OCI-LY1 (cell line): ENCODE data around the gene TMED4.

Experiments
- H2AFZ ChIP-seq: fragments of 200-600 bp; sonication (generic), shearing (Covaris generic); 2 replicates; pipeline ENCODE4 v1.6.0; 2014; ENCODE audit warnings: antibody characterized with exemption, mild to moderate bottlenecking, low read length
- H3F3A ChIP-seq: fragments of 200-600 bp; sonication (generic), shearing (Covaris generic); 2 replicates; pipeline ENCODE4 v1.6.0; 2014; ENCODE audit warnings: mild to moderate bottlenecking, antibody characterized with exemption, low read length, moderate library complexity; ENCODE audit not compliant: insufficient read depth
- H3K27ac ChIP-seq: fragments of 200-600 bp; sonication (generic); 2 replicates; pipeline ENCODE4 v1.5.1; 2014; ENCODE audit warnings: low read length, mixed run types, mild to moderate bottlenecking, low read depth; ENCODE audit not compliant: poor library complexity, severe bottlenecking
- H3K27me3 ChIP-seq: fragments of 200-600 bp; sonication (generic); 2 replicates; pipeline ENCODE4 v1.6.0; 2014; ENCODE audit warnings: antibody characterized with exemption, mild to moderate bottlenecking, low read length, moderate library complexity; ENCODE audit not compliant: insufficient read depth
- H3K36me3 ChIP-seq: fragments of 200-600 bp; sonication (generic); 2 replicates; pipeline ENCODE4 v1.6.1; 2014; ENCODE audit warnings: mild to moderate bottlenecking, antibody characterized with exemption, low read length, moderate library complexity, mixed read lengths; ENCODE audit not compliant: insufficient read depth
- H3K4me1 ChIP-seq: fragments of 200-600 bp; sonication (generic); 2 replicates; pipeline ENCODE4 v1.5.1; 2014; ENCODE audit warnings: mild to moderate bottlenecking, low read length, moderate library complexity; ENCODE audit not compliant: insufficient read depth, severe bottlenecking
- H3K4me2 ChIP-seq: fragments of 200-600 bp; sonication (generic), shearing (Covaris generic); 2 replicates; pipeline ENCODE4 v1.6.1; 2014; ENCODE audit warnings: low read length
- H3K4me3 ChIP-seq: fragments of 200-600 bp; sonication (generic); 2 replicates; pipeline ENCODE4 v1.5.1; 2014; ENCODE audit warnings: low read length, low read depth, mild to moderate bottlenecking, mixed read lengths; ENCODE audit not compliant: poor library complexity, severe bottlenecking
- H3K79me2 ChIP-seq: fragments of 200-600 bp; shearing (Covaris generic); 2 replicates; pipeline ENCODE4 v1.6.1; 2016; ENCODE audit warnings: mixed run types, low read length, mixed read lengths; ENCODE audit not compliant: insufficient read depth
- H3K9ac ChIP-seq: fragments of 200-600 bp; sonication (generic), shearing (Covaris generic); 2 replicates; pipeline ENCODE4 v1.6.1; 2014; ENCODE audit warnings: mild to moderate bottlenecking, low read length, mixed read lengths
- H3K9me2 ChIP-seq: fragments of 200-600 bp; sonication (generic), shearing (Covaris generic); 2 replicates; pipeline ENCODE4 v1.6.1; 2014; ENCODE audit warnings: low read depth, mild to moderate bottlenecking, low read length, mixed read lengths
- H3K9me3 ChIP-seq: fragments of 200-600 bp; shearing (Covaris generic); 2 replicates; pipeline ENCODE4 v1.6.1; 2014; ENCODE audit warnings: low read length, mixed read lengths
- H4K20me1 ChIP-seq: fragments of 200-600 bp; sonication (generic), shearing (Covaris generic); 2 replicates; pipeline ENCODE4 v1.6.0; 2016; ENCODE audit warnings: mild to moderate bottlenecking, low read length; ENCODE audit not compliant: insufficient read depth
- EZH2 ChIP-seq: fragments of 200-600 bp; sonication (generic), shearing (Covaris generic); IDR thresholded peaks from 2 replicates; pipeline ENCODE4 v1.8.0; 2017; ENCODE audit warnings: borderline replicate concordance, mixed run types, mild to moderate bottlenecking, antibody characterized with exemption, low read length, moderate library complexity, mixed read lengths
- TF ChIP-seq, protein P1 (sequence below): fragments of 200-600 bp; sonication (generic), shearing (Covaris generic); IDR thresholded peaks from 2 replicates; pipeline ENCODE4 v1.5.1; 2017; ENCODE audit warnings: mild to moderate bottlenecking, antibody characterized with exemption, low read length, moderate library complexity, mixed read lengths

The TMED4 gene

DNA sequence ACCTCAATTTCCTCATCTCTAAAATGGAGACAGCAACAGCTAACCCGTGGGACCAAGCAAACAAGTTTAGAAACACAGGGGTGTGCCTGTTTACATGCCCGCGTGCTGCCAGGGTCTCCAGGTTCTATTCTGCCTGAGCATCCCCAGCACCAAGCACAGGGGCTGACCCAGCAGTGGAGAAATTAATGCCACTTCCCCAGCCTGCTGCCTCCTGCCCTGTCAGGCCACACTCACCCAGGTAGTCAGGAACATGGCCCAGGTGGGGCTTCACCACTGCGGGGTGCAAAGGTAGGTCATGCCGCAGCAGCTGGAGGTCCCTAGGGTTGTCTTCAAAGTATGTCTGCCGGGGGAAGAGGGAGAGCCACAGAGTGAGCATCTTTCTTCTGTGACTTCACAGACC is 14.1 kb downstream of the TMED4 start:
- peaks cover 96% of the 10 kb centered on the region for H3K36me3 ChIP-seq
- no peak overlapping the region for H2AFZ ChIP-seq
- no peaks in the 10 kb centered on the region for H3K9me3 ChIP-seq
- H3K27ac ChIP-seq, result no peak overlapping the region
- no peak for TF ChIP-seq EZH2
- TF ChIP-seq, protein P1, sequence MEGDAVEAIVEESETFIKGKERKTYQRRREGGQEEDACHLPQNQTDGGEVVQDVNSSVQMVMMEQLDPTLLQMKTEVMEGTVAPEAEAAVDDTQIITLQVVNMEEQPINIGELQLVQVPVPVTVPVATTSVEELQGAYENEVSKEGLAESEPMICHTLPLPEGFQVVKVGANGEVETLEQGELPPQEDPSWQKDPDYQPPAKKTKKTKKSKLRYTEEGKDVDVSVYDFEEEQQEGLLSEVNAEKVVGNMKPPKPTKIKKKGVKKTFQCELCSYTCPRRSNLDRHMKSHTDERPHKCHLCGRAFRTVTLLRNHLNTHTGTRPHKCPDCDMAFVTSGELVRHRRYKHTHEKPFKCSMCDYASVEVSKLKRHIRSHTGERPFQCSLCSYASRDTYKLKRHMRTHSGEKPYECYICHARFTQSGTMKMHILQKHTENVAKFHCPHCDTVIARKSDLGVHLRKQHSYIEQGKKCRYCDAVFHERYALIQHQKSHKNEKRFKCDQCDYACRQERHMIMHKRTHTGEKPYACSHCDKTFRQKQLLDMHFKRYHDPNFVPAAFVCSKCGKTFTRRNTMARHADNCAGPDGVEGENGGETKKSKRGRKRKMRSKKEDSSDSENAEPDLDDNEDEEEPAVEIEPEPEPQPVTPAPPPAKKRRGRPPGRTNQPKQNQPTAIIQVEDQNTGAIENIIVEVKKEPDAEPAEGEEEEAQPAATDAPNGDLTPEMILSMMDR, result no peak
- no peaks in the 10 kb centered on the region for H3K9me2 ChIP-seq
- no peak overlapping the region for H3K4me3 ChIP-seq
- no peaks in the 10 kb centered on the region for H3K27me3 ChIP-seq
- H3K9ac ChIP-seq, result no peak overlapping the region
- peaks cover 8% of the 10 kb centered on the region for H3K4me1 ChIP-seq
- H3F3A ChIP-seq, result no peaks in the 10 kb centered on the region
- H3K79me2 ChIP-seq, result peaks cover 6% of the 10 kb centered on the region
- H4K20me1 ChIP-seq, result no peaks in the 10 kb centered on the region
- H3K4me2 ChIP-seq, result no peak overlapping the region

DNA sequence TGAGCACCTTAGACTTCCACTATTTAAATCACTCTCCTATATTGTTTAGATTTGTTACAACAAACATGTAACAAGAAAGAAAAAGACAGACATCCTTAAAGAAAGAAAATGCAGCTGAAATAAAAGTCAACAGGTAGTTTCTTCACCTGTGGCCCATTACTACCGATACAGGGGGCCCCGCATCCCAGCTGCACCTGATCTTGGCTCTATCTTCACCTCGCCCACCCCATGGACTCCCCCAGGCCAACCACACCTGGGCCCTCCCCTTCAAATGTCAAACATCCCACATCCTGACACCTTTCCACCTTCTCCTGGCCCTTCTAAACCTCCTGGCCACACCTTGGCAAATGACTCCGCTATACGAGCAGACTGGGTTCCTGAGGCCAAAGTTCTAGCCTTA is 15.4 kb downstream of the TMED4 start:
- Histone ChIP-seq H3K4me1 (no peaks in the 10 kb centered on the region), H3K27ac (no peak overlapping the region)

DNA sequence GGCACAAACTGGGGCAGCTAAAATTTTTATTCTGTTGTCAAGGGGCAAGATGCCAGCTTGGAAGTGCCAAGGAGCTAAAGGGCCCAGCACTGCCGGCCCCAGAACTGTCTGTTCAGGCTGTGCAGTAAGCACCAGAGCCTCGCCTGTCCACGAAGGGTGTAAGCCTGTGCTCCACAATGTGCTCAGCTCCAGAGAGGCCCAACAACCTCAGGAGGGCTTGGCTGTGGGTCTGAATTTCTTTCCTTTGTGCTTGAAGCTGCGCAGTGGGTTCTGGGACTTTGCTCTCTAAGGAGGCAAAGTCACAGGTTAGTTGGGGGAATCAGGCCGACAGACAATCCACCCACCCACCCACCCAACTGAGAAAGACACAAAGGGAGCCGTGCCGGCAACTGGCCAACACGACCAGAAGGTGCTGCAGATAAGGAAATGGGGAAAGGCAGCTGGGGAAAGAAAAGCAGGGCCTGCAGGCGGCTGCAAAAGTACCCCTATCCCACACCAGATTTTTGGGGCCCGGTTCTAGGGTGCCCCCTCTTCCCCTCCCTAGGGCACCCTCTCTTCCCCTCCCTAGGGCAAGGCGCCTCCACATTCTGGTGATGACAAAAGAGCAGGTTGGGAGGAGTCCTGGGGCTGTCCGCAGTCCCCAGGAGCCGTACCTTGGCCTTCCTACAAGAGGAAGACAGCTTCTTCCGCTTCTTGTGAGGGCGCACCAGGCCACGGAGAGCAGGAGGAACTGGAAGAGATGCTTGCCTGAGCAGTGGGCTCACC is 16.1 kb downstream of the TMED4 start:
- Histone ChIP-seq H3K9me2 (no peaks in the 10 kb centered on the region), H3K9me3 (no peaks in the 10 kb centered on the region), H3K79me2 (no peaks in the 10 kb centered on the region), H3K27me3 (no peaks in the 10 kb centered on the region), H3F3A (no peaks in the 10 kb centered on the region), H3K36me3 (peaks cover 77% of the 10 kb centered on the region), H4K20me1 (no peaks in the 10 kb centered on the region), H2AFZ (no peak overlapping the region), H3K27ac (no peak overlapping the region), H3K9ac (no peak overlapping the region), H3K4me3 (no peak overlapping the region), H3K4me1 (no peaks in the 10 kb centered on the region), H3K4me2 (no peak overlapping the region)
- TF ChIP-seq, protein P1, result no peak
- no peak for TF ChIP-seq EZH2

More for the DNA sequence above, 15.4 kb downstream of the TMED4 start:
- Histone ChIP-seq H3K79me2 (no peaks in the 10 kb centered on the region), H3K9me3 (no peaks in the 10 kb centered on the region), H3K9ac (no peak overlapping the region), H4K20me1 (no peaks in the 10 kb centered on the region), H3K27me3 (no peaks in the 10 kb centered on the region), H3K4me3 (no peak overlapping the region), H3K36me3 (peaks cover 84% of the 10 kb centered on the region), H3K4me2 (no peak overlapping the region), H3K9me2 (no peaks in the 10 kb centered on the region), H3F3A (no peaks in the 10 kb centered on the region), H2AFZ (no peak overlapping the region)
- TF ChIP-seq, protein P1, result no peak
- no peak for TF ChIP-seq EZH2
